SK-N-SH (cell line): ENCODE measurements around the gene CXCL3. TPM values are rescaled to one million over a fixed set of nuclear protein-coding genes. Genes with fewer than 3 reads are reported as not detected.

ENCODE experiments used
- CTCF ChIA-PET: fragments of 300-600, 350-600 bp; formaldehyde crosslinking; extraction: SDS; loops from one replicate; lab custom pipeline; 2021; lab: Yijun Ruan, JAX
- POLR2A ChIA-PET: fragments of 350-600 bp; sonication (Branson Sonifier 250); formaldehyde crosslinking; extraction: SDS; loops from one replicate; lab custom pipeline; 2020; ENCODE audit warnings: antibody characterized with exemption, inconsistent platforms; lab: Yijun Ruan, JAX
- DNase-seq: peaks from one replicate; pipeline ENCODE4 v3.0.0; 2012
- H2AFZ ChIP-seq: fragments of 200-600 bp; sonication (generic); 2 replicates; pipeline ENCODE4 v1.8.1; 2016; ENCODE audit warnings: antibody characterized with exemption, mild to moderate bottlenecking, low read depth
- H3F3A ChIP-seq: fragments of 200-600 bp; sonication (generic); replicated peaks from 2 replicates; pipeline ENCODE3; 2016; ENCODE audit warnings: antibody characterized with exemption, mild to moderate bottlenecking; ENCODE audit not compliant: insufficient read depth
- H3K27ac ChIP-seq, 2 experiments: fragments of 200-500 bp in 1 of 2; fragments of 200-600 bp in 1 of 2; sonication (Bioruptor generic) in 1 of 2; sonication (generic), shearing (Covaris generic) in 1 of 2; 2 replicates each; pipeline versions ENCODE4 v1.5.1 to v1.6.1; 2014 to 2016; ENCODE audit warnings: low read depth in 2 of 2, inconsistent platforms in 1 of 2, low read length in 1 of 2, mild to moderate bottlenecking in 1 of 2, mixed read lengths in 1 of 2
- H3K27me3 ChIP-seq: fragments of 200-600 bp; sonication (generic), shearing (Covaris generic); 2 replicates; pipeline ENCODE4 v1.6.1; 2016; ENCODE audit warnings: mixed run types; ENCODE audit not compliant: insufficient read depth
- H3K36me3 ChIP-seq, 2 experiments: fragments of 200-500 bp in 1 of 2; fragments of 200-600 bp in 1 of 2; sonication (Bioruptor generic) in 1 of 2; sonication (generic) in 1 of 2; replicated peaks in 1 of 2; 2 replicates each; pipeline versions ENCODE3 to v1.5.1; 2014 to 2016; ENCODE audit warnings: low read length in 1 of 2, mild to moderate bottlenecking in 1 of 2; ENCODE audit not compliant: insufficient read depth in 2 of 2, control insufficient read depth in 1 of 2
- H3K4me1 ChIP-seq, 2 experiments: fragments of 200-500 bp in 1 of 2; fragments of 200-600 bp in 1 of 2; sonication (Bioruptor generic) in 1 of 2; sonication (generic), shearing (Covaris generic) in 1 of 2; 2 replicates each; pipeline versions ENCODE4 v1.5.1 to v1.6.1; 2014 to 2016; ENCODE audit warnings: low read depth in 1 of 2, low read length in 1 of 2, mixed run types in 1 of 2; ENCODE audit not compliant: insufficient read depth in 2 of 2, control insufficient read depth in 1 of 2
- H3K4me2 ChIP-seq: fragments of 200-600 bp; sonication (generic), shearing (Covaris generic); 2 replicates; pipeline ENCODE4 v1.6.1; 2017; ENCODE audit warnings: mixed run types
- H3K4me3 ChIP-seq, 2 experiments: fragments of 200-500 bp in 1 of 2; fragments of 200-600 bp in 1 of 2; sonication (Bioruptor generic) in 1 of 2; sonication (generic), shearing (Covaris generic) in 1 of 2; 2 replicates each; pipeline versions ENCODE4 v1.5.1 to v1.8.1; 2014 to 2016; ENCODE audit warnings: low read depth in 2 of 2, inconsistent platforms in 1 of 2, low read length in 1 of 2, mild to moderate bottlenecking in 1 of 2, mixed read lengths in 1 of 2, moderate library complexity in 1 of 2
- H3K79me2 ChIP-seq: fragments of 200-600 bp; sonication (generic); 2 replicates; pipeline ENCODE4 v1.8.1; 2017; ENCODE audit warnings: mild to moderate bottlenecking; ENCODE audit not compliant: insufficient read depth
- H3K9ac ChIP-seq: fragments of 200-600 bp; sonication (generic); 2 replicates; pipeline ENCODE4 v1.6.1; 2017; ENCODE audit warnings: mixed run types
- H3K9me2 ChIP-seq: fragments of 200-600 bp; sonication (generic); 2 replicates; pipeline ENCODE4 v1.6.1; 2017; ENCODE audit warnings: mixed run types
- H3K9me3 ChIP-seq: fragments of 200-600 bp; sonication (generic); 2 replicates; pipeline ENCODE4 v1.6.1; 2017; ENCODE audit warnings: mixed run types, mild to moderate bottlenecking, moderate library complexity
- H4K20me1 ChIP-seq: fragments of 200-600 bp; sonication (generic); 2 replicates; pipeline ENCODE4 v1.6.1; 2017; ENCODE audit warnings: mild to moderate bottlenecking, mixed run types; ENCODE audit not compliant: insufficient read depth
- NRF1 ChIP-seq: IDR thresholded peaks from 2 replicates; pipeline ENCODE4 v1.6.1; 2012; ENCODE audit warnings: low read depth, mild to moderate bottlenecking, low read length
- SIN3A ChIP-seq: IDR thresholded peaks from 2 replicates; pipeline ENCODE4 v1.6.1; 2012; ENCODE audit warnings: low read depth, mild to moderate bottlenecking, low read length, moderate library complexity, borderline replicate concordance
- TEAD4 ChIP-seq: IDR thresholded peaks from 2 replicates; pipeline ENCODE4 v1.4.0; 2012; ENCODE audit warnings: mild to moderate bottlenecking, borderline replicate concordance; ENCODE audit not compliant: insufficient read depth
- USF2 ChIP-seq: fragments of 150-350 bp; IDR thresholded peaks from 2 replicates; pipeline ENCODE4 v1.6.1; 2017; ENCODE audit warnings: antibody characterized with exemption, low read length, low read depth, borderline replicate concordance
- WGBS: methylation state at CpG from one replicate; pipeline ENCODE4 v1.1.6; 2017; ENCODE audit warnings: low lambda C conversion rate; 5-methylcytosine and 5-hydroxymethylcytosine counted together
- polyA plus RNA-seq, 3 experiments: library from polyadenylated mRNA; depleted of rRNA; stranded (reverse); fragments of >200 nt; gene quantifications; 2 replicates each; pipeline ENCODE4 v1.2.3, GENCODE V29; 2012
- TF ChIP-seq, protein P1 (sequence below): fragments of 200-600 bp; sonication (generic); IDR thresholded peaks from 2 replicates; pipeline ENCODE4 v1.6.1; 2017; ENCODE audit warnings: antibody characterized with exemption, mild to moderate bottlenecking, moderate library complexity

Gene CXCL3
- 0.31 and 0.34 TPM in 2 replicates for polyA plus RNA-seq (2012; rRNA removed)
- polyA plus RNA-seq (2012; cell fraction: cytosol; rRNA removed), result 0.14 and 0.24 TPM in 2 replicates
- polyA plus RNA-seq (2012; cell fraction: nucleus; rRNA removed), result 0.83 and 0.99 TPM in 2 replicates

GRCh38 chr4:74038425-74039314 lies at the start of gene CXCL3:
CXCL3 (minus strand) TSS chr4:74038689; CDS start chr4:74038611, 78 bp downstream.
- no peak for TF ChIP-seq TEAD4
- TF ChIP-seq, protein P1, sequence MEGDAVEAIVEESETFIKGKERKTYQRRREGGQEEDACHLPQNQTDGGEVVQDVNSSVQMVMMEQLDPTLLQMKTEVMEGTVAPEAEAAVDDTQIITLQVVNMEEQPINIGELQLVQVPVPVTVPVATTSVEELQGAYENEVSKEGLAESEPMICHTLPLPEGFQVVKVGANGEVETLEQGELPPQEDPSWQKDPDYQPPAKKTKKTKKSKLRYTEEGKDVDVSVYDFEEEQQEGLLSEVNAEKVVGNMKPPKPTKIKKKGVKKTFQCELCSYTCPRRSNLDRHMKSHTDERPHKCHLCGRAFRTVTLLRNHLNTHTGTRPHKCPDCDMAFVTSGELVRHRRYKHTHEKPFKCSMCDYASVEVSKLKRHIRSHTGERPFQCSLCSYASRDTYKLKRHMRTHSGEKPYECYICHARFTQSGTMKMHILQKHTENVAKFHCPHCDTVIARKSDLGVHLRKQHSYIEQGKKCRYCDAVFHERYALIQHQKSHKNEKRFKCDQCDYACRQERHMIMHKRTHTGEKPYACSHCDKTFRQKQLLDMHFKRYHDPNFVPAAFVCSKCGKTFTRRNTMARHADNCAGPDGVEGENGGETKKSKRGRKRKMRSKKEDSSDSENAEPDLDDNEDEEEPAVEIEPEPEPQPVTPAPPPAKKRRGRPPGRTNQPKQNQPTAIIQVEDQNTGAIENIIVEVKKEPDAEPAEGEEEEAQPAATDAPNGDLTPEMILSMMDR, result peak; percentile 55
- ChIA-PET CTCF (no interaction called here), POLR2A (no interaction called here)
- DNase-seq, result peak; percentile 36
- no peaks in the 10 kb centered on the region for H3K9me2 ChIP-seq
- no peaks in the 10 kb centered on the region for H3K79me2 ChIP-seq
- H3K27ac ChIP-seq, result no peak within 1 kb of the TSS
- H2AFZ ChIP-seq, result peak within 1 kb of the TSS; percentile 69; the same call in 1 of the 2 replicates
- H3K4me2 ChIP-seq, result peak within 1 kb of the TSS; percentile 96
- no peaks in the 10 kb centered on the region for H3K9me3 ChIP-seq
- H3K9ac ChIP-seq, result no peak within 1 kb of the TSS; the same call in 1 of the 2 replicates
- H3K36me3 ChIP-seq, result no peaks in the 10 kb centered on the region
- peaks cover 0 to 9% of the 10 kb centered on the region in 2 experiments; a peak in 1 of 4 replicates for H3K4me1 ChIP-seq
- peaks cover 40% of the 10 kb centered on the region; the same call in 1 of the 2 replicates for H3K27me3 ChIP-seq
- H3F3A ChIP-seq, result peaks cover 3% of the 10 kb centered on the region
- WGBS, result under 1% methylated on average over 13 of the region's 64 CpGs
- H3K4me3 ChIP-seq, result peak within 1 kb of the TSS; percentile 52 to 69
- H4K20me1 ChIP-seq, result no peaks in the 10 kb centered on the region

- peaks cover 19% of the 10 kb centered on the region; the same call in 1 of the 2 replicates for H3K27me3 ChIP-seq
- H3K4me2 ChIP-seq, result no peak overlapping the region
- CTCF ChIA-PET, result no interaction called here
- POLR2A ChIA-PET, result no interaction called here
- no peaks in the 10 kb centered on the region for H4K20me1 ChIP-seq
- H3K9me3 ChIP-seq, result no peaks in the 10 kb centered on the region
- TF ChIP-seq USF2, result no peak
- no peak for TF ChIP-seq SIN3A
- no peak for TF ChIP-seq NRF1
- TF ChIP-seq, protein P1, result no peak
- no peaks in the 10 kb centered on the region for H3K79me2 ChIP-seq
- no peaks in the 10 kb centered on the region for H3K36me3 ChIP-seq
- H3F3A ChIP-seq, result no peaks in the 10 kb centered on the region
- H3K9me2 ChIP-seq, result no peaks in the 10 kb centered on the region
- no peak for DNase-seq
- no peak overlapping the region for H3K4me3 ChIP-seq
- H3K4me1 ChIP-seq, result no peaks in the 10 kb centered on the region
- H3K9ac ChIP-seq, result no peak overlapping the region
- H2AFZ ChIP-seq, result no peak overlapping the region
- H3K27ac ChIP-seq, result no peak overlapping the region
Observed at GRCh38 chr4:74087481-74087880, 49.0 kb upstream of the CXCL3 start.
